22Rv1 (cell line): Measurements from ENCODE around the gene PCDHGA9.
"Not testable (repeated sequence)": the region's sequence is repeated elsewhere in the genome, so short reads cannot be mapped to it uniquely, and the experiment has no call there.

ENCODE experiments used
- CTCF ChIP-seq: fragments of 450-650 bp; IDR thresholded peaks from 2 replicates; pipeline ENCODE4 v1.5.1; 2017; ENCODE audit warnings: mild to moderate bottlenecking
- ZFX ChIP-seq: fragments of 450-650 bp; IDR thresholded peaks from 2 replicates; pipeline ENCODE4 v1.6.1; 2017; ENCODE audit warnings: antibody characterized with exemption, borderline replicate concordance

GRCh38 chr5:141407790-141408505 lies 5.4 kb downstream of the PCDHGA9 start, which contains the start of gene PCDHGB6:
- TF ChIP-seq CTCF = peak; percentile 78
- not testable (repeated sequence) for TF ChIP-seq ZFX
